MM.1S (cell line): Measurements from ENCODE around the gene DCP1A.

Source experiments
- DNase-seq: peaks from one replicate; pipeline ENCODE4 v3.0.0-alpha.2; 2015
- H2AFZ ChIP-seq: fragments of 300-600 bp; sonication (generic); 2 replicates; pipeline ENCODE4 v1.6.0; 2016; ENCODE audit warnings: antibody characterized with exemption, low read length
- H3F3A ChIP-seq: fragments of 300-600 bp; sonication (generic); 2 replicates; pipeline ENCODE4 v1.6.1; 2016; ENCODE audit warnings: mild to moderate bottlenecking, antibody characterized with exemption, low read length, moderate library complexity, mixed read lengths; ENCODE audit not compliant: insufficient read depth
- H3K27ac ChIP-seq: fragments of 300-600 bp; sonication (generic); 2 replicates; pipeline ENCODE4 v1.5.1; 2016; ENCODE audit warnings: mild to moderate bottlenecking, low read length
- H3K27me3 ChIP-seq: fragments of 300-600 bp; sonication (generic); replicated peaks from 2 replicates; pipeline ENCODE4 v1.6.0; 2016; ENCODE audit warnings: low read length; ENCODE audit not compliant: insufficient read depth
- H3K36me3 ChIP-seq: fragments of 300-600 bp; sonication (generic); replicated peaks from 2 replicates; pipeline ENCODE4 v1.6.1; 2016; ENCODE audit warnings: mild to moderate bottlenecking, low read length, mixed read lengths; ENCODE audit not compliant: insufficient read depth
- H3K4me1 ChIP-seq: fragments of 300-600 bp; sonication (generic); 2 replicates; pipeline ENCODE4 v1.6.1; 2016; ENCODE audit warnings: low read length, mixed read lengths
- H3K4me2 ChIP-seq: fragments of 300-600 bp; sonication (generic); 2 replicates; pipeline ENCODE4 v1.6.0; 2016; ENCODE audit warnings: low read depth, low read length
- H3K4me3 ChIP-seq: fragments of 300-600 bp; sonication (generic); 2 replicates; pipeline ENCODE4 v1.5.1; 2016; ENCODE audit warnings: low read length, mixed read lengths
- H3K79me2 ChIP-seq: fragments of 300-600 bp; sonication (generic); 2 replicates; pipeline ENCODE4 v1.6.1; 2016; ENCODE audit warnings: mixed run types, low read length, mixed read lengths
- H3K9ac ChIP-seq: fragments of 300-600 bp; sonication (generic); 2 replicates; pipeline ENCODE4 v1.6.1; 2016; ENCODE audit warnings: low read length, mixed read lengths
- H3K9me2 ChIP-seq: fragments of 300-600 bp; sonication (generic); replicated peaks from 2 replicates; pipeline ENCODE4 v1.6.1; 2016; ENCODE audit warnings: mild to moderate bottlenecking, low read length, mixed read lengths; ENCODE audit not compliant: insufficient read depth
- H3K9me3 ChIP-seq: fragments of 300-600 bp; sonication (generic); replicated peaks from 2 replicates; pipeline ENCODE4 v1.6.1; 2016; ENCODE audit warnings: mild to moderate bottlenecking, low read length, mixed read lengths; ENCODE audit not compliant: insufficient read depth
- H4K20me1 ChIP-seq: fragments of 300-600 bp; sonication (generic); 2 replicates; pipeline ENCODE4 v1.6.1; 2016; ENCODE audit warnings: mild to moderate bottlenecking, low read length, moderate library complexity, mixed read lengths; ENCODE audit not compliant: insufficient read depth
- CTCF ChIP-seq: fragments of 300-600 bp; sonication (generic); IDR thresholded peaks from 2 replicates; pipeline ENCODE4 v1.5.1; 2016; ENCODE audit warnings: antibody characterized with exemption, low read length, mixed read lengths
- EZH2 ChIP-seq: fragments of 300-600 bp; sonication (generic); optimal IDR thresholded peaks from 2 replicates; pipeline ENCODE3; 2017; ENCODE audit warnings: low read depth, mild to moderate bottlenecking, antibody characterized with exemption, low read length, mixed read lengths
- EZH2phosphoT487 ChIP-seq: fragments of 300-600 bp; sonication (generic); IDR thresholded peaks from 2 replicates; pipeline ENCODE4 v1.6.1; 2018; ENCODE audit warnings: antibody characterized with exemption, low read length

The DCP1A gene

GRCh38 chr3:53257465-53257864, 89.9 kb downstream of the DCP1A start:
- Histone ChIP-seq H4K20me1 (peaks cover 21% of the 10 kb centered on the region), H3K27ac (no peak overlapping the region), H3K4me3 (no peak overlapping the region), H3K27me3 (no peaks in the 10 kb centered on the region), H3K79me2 (peaks cover 30% of the 10 kb centered on the region), H3F3A (peaks cover 23% of the 10 kb centered on the region), H3K9me3 (no peaks in the 10 kb centered on the region), H3K4me1 (peaks cover 18% of the 10 kb centered on the region), H3K36me3 (no peaks in the 10 kb centered on the region), H3K9me2 (no peaks in the 10 kb centered on the region), H3K4me2 (no peak overlapping the region), H2AFZ (no peak overlapping the region), H3K9ac (no peak overlapping the region)
- no peak for TF ChIP-seq EZH2phosphoT487
- no peak for TF ChIP-seq EZH2
- TF ChIP-seq CTCF, result no peak
- no peak for DNase-seq

GRCh38 chr3:53256704-53257055, 90.7 kb downstream of the DCP1A start:
- H3K27me3 ChIP-seq, result no peaks in the 10 kb centered on the region
- H3K9ac ChIP-seq, result no peak overlapping the region
- no peak overlapping the region for H3K27ac ChIP-seq
- H3K4me3 ChIP-seq, result no peak overlapping the region
- DNase-seq, result no peak
- H3K4me2 ChIP-seq, result no peak overlapping the region
- H2AFZ ChIP-seq, result no peak overlapping the region
- TF ChIP-seq EZH2phosphoT487 (no peak), EZH2 (no peak), CTCF (no peak)
- no peaks in the 10 kb centered on the region for H3K36me3 ChIP-seq
- H3K9me2 ChIP-seq, result no peaks in the 10 kb centered on the region
- peaks cover 23% of the 10 kb centered on the region for H3F3A ChIP-seq
- H3K79me2 ChIP-seq, result peaks cover 38% of the 10 kb centered on the region
- no peaks in the 10 kb centered on the region for H3K9me3 ChIP-seq
- H3K4me1 ChIP-seq, result peaks cover 23% of the 10 kb centered on the region
- peaks cover 28% of the 10 kb centered on the region for H4K20me1 ChIP-seq

DNA sequence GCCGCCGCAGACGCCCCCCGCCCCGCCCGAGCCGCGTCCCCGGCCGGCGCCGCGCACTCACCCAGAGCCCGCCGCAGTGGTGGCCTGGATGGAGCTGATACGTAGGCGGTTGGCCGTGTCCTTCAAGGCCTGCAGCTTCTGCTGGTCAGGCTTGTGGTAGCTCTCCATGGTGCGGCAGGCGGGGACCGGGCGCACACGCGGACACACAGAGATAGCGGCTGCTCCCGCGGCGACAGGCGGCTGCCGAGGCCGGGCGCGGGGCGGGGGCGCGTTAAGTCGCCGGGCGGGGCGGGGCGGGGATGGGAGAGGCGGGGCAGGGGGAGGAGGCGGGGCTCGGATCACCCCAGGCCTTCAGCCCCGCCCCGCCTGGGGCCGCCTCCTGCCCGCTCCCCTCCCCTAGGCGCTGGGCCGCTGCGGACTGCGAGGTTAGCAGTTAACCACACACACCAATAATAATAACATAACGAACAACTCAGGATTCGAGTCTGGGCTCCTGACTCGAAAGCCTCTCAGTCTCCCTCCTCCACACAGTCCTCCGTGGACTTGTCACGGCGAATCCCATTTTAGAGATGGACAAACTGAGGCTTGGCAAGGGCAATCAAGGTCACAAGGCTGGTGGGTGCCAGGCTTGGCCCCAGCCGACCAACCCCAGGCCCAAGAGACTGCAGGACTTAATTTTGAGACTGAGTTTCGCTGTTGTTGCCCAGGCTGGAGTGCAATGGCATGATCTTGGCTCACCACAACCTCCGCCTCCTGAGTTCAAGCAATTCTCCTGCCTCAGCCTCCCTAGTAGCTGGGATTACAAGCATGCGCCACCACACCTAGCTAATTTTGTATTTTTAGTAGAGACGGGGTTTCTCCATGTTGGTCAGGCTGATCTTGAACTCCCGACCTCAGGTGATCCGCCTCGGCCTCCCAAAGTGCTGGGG, 91.3 kb downstream of the DCP1A start, which contains the start of gene TKT:
Gene TKT, minus strand, starts transcription at position 248 of the 929 bp plus-strand sequence. Its CDS starts 80 bp downstream, at position 168.
- Histone ChIP-seq H3K9me2 (no peaks in the 10 kb centered on the region), H2AFZ (peak within 1 kb of the TSS; percentile 61), H3K36me3 (no peaks in the 10 kb centered on the region), H3F3A (peaks cover 23% of the 10 kb centered on the region), H3K79me2 (peaks cover 44% of the 10 kb centered on the region), H3K4me1 (peaks cover 23% of the 10 kb centered on the region), H4K20me1 (peaks cover 34% of the 10 kb centered on the region), H3K4me2 (peak within 1 kb of the TSS; percentile 88), H3K4me3 (peak within 1 kb of the TSS; percentile 94), H3K9me3 (no peaks in the 10 kb centered on the region), H3K27ac (peak within 1 kb of the TSS; percentile 68; the same call in 1 of the 2 replicates), H3K27me3 (no peaks in the 10 kb centered on the region), H3K9ac (peak within 1 kb of the TSS; percentile 91)
- TF ChIP-seq CTCF (no peak), EZH2 (no peak), EZH2phosphoT487 (no peak)
- DNase-seq, result peak; percentile 86
